ENCODE measurements around the gene TUBB1. TPM values are rescaled to one million over a fixed set of nuclear protein-coding genes. Genes with fewer than 3 reads are reported as not detected.

Gene TUBB1
- total and polyA plus RNA-seq, 8 donors, result 0.04 to 1.2 (median 0.14) TPM; not detected in 1

- no peaks in the 10 kb centered on the region for H3K27me3 ChIP-seq
- H3K4me3 ChIP-seq, result peak overlapping the region in 2 of 4 donors; percentile 88 to 94
- no peaks in the 10 kb centered on the region for H3K9me3 ChIP-seq
- no peak for TF ChIP-seq CTCF (IDR thresholded peaks at IDR 0.05)
- ATAC-seq, result no peak
- WGBS, 2 donors, result 94 to 99% methylated on average over 1 of the region's 1 CpG
- DNase-seq, result no peak
- no peak for FAIRE-seq
- peak overlapping the region in 2 of 4 donors; percentile 71 to 82 for H3K27ac ChIP-seq
- H3K36me3 ChIP-seq, result peaks cover 0 to 29% (median 0%) of the 10 kb centered on the region in 3 donors
- H3K4me1 ChIP-seq, result peaks cover 12 to 32% (median 16%) of the 10 kb centered on the region in 3 donors
- intact Hi-C loops (cut with DNase I), result no loop called here
Observed at GRCh38 chr20:59033093-59033492, 13.9 kb downstream of the TUBB1 start.

GRCh38 chr20:59033616-59034165, 14.5 kb downstream of the TUBB1 start:
- no peak for TF ChIP-seq CTCF (IDR thresholded peaks at IDR 0.05)
- no peaks in the 10 kb centered on the region for H3K27me3 ChIP-seq
- H3K4me3 ChIP-seq, result no peak overlapping the region
- H3K9me3 ChIP-seq, result no peaks in the 10 kb centered on the region
- H3K27ac ChIP-seq, result no peak overlapping the region
- FAIRE-seq, result no peak
- H3K4me1 ChIP-seq, result peaks cover 10 to 28% (median 16%) of the 10 kb centered on the region in 3 donors
- intact Hi-C loops (cut with DNase I), result no loop called here
- DNase-seq, result no peak
- H3K36me3 ChIP-seq, result peaks cover 0 to 29% (median 0%) of the 10 kb centered on the region in 3 donors
- WGBS, 2 donors, result 94 to 95% methylated on average over 2 of the region's 2 CpGs
- no peak for ATAC-seq

GRCh38 chr20:59035381-59035780, 16.2 kb downstream of the TUBB1 start:
- Histone ChIP-seq H3K4me3 (no peak overlapping the region), H3K27ac (no peak overlapping the region), H3K36me3 (peaks cover 0 to 29% (median 0%) of the 10 kb centered on the region in 3 donors), H3K4me1 (peaks cover 7 to 16% (median 14%) of the 10 kb centered on the region in 3 donors), H3K9me3 (no peaks in the 10 kb centered on the region), H3K27me3 (no peaks in the 10 kb centered on the region)
- 92 to 95% methylated on average over 3 of the region's 3 CpGs for WGBS, 2 donors
- FAIRE-seq (no peak), ATAC-seq (no peak), DNase-seq (no peak)
- intact Hi-C loops (cut with DNase I), result no loop called here
- TF ChIP-seq CTCF (IDR thresholded peaks at IDR 0.05), result no peak

GRCh38 chr20:59037386-59037785, 18.2 kb downstream of the TUBB1 start:
- intact Hi-C loops (cut with DNase I), result no loop called here
- DNase-seq, result no peak
- ATAC-seq, result no peak
- Histone ChIP-seq H3K9me3 (no peaks in the 10 kb centered on the region), H3K4me1 (peaks cover 0 to 19% (median 11%) of the 10 kb centered on the region in 3 donors), H3K27ac (no peak overlapping the region), H3K27me3 (no peaks in the 10 kb centered on the region), H3K4me3 (no peak overlapping the region), H3K36me3 (peaks cover 0 to 29% (median 0%) of the 10 kb centered on the region in 3 donors)
- 94 to 96% methylated on average over 12 of the region's 12 CpGs for WGBS, 2 donors
- TF ChIP-seq CTCF (IDR thresholded peaks at IDR 0.05), result no peak
- FAIRE-seq, result no peak

- WGBS, 2 donors, result 76 to 81% methylated on average over 1 of the region's 1 CpG
- H3K27ac ChIP-seq, result no peak overlapping the region
- no peak for DNase-seq
- no peaks in the 10 kb centered on the region for H3K27me3 ChIP-seq
- no peak for FAIRE-seq
- H3K4me1 ChIP-seq, result peaks cover 4 to 19% (median 8%) of the 10 kb centered on the region in 3 donors
- no peak for ATAC-seq
- peaks cover 0 to 29% (median 0%) of the 10 kb centered on the region in 3 donors for H3K36me3 ChIP-seq
- intact Hi-C loops (cut with DNase I), result no loop called here
- no peak overlapping the region for H3K4me3 ChIP-seq
- no peak for TF ChIP-seq CTCF (IDR thresholded peaks at IDR 0.05)
- H3K9me3 ChIP-seq, result no peaks in the 10 kb centered on the region
Observed at GRCh38 chr20:59039233-59039632, 20.0 kb downstream of the TUBB1 start.
